ENCODE data around the gene GRIP1. TPM values are rescaled to one million over a fixed set of nuclear protein-coding genes. Genes with fewer than 3 reads are reported as not detected.

The GRIP1 gene
- total RNA-seq, 6 donors from 2014 or later: 0.33 to 5.2 (median 1.7) TPM

- Histone ChIP-seq H3K9me3 (no peaks in the 10 kb centered on the region), H3K4me1 (no peaks in the 10 kb centered on the region), H3K27ac (no peak overlapping the region), H3K4me3 (no peak overlapping the region), H3K36me3 (no peaks in the 10 kb centered on the region), H3K27me3 (no peaks in the 10 kb centered on the region)
- TF ChIP-seq EP300 (IDR thresholded peaks at IDR 0.05): no peak
- ATAC-seq (ENCODE audit: low FRiP score in 2 of 2) (no peak), DNase-seq (no peak)
Measured at GRCh38 chr12:66467932-66468331, 210.9 kb downstream of the GRIP1 start.

DNA sequence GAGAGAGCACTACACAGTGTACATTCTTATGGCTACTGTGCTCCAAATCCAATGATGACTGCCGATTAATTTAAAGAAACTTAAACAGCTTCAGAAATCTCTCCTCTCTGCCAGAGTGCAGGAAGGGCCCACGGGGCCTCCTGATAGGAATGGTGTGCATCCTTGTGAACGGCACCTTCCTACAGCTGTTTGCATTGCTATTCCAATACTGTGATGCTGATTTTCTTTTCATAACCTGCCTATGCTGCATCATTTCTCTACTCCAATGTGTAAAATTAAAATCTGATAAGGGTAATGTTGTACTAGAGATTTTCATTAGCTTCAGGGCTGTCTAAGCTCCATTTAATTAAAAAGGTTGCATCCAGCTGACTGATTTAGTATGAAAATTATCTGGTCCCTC lies 217.5 kb downstream of the GRIP1 start:
- TF ChIP-seq POLR2A (IDR thresholded peaks at IDR 0.05) (no peak), CTCF (IDR thresholded peaks at IDR 0.05) (no peak)
- Histone ChIP-seq H3K9me3 (no peaks in the 10 kb centered on the region), H3K4me1 (no peaks in the 10 kb centered on the region), H3K36me3 (no peaks in the 10 kb centered on the region), H3K27me3 (no peaks in the 10 kb centered on the region), H3K4me3 (no peak overlapping the region), H3K27ac (no peak overlapping the region)
- WGBS, 2 donors: 72 to 87% methylated on average over 3 of the region's 3 CpGs
- no peak for DNase-seq
- no peak for ATAC-seq (ENCODE audit: low FRiP score in 2 of 2)

GRCh38 chr12:66459944-66460482 lies 218.9 kb downstream of the GRIP1 start:
- Histone ChIP-seq H3K4me1 (no peaks in the 10 kb centered on the region), H3K9me3 (no peaks in the 10 kb centered on the region), H3K27me3 (no peaks in the 10 kb centered on the region), H3K27ac (no peak overlapping the region), H3K36me3 (no peaks in the 10 kb centered on the region), H3K4me3 (no peak overlapping the region)
- DNase-seq: no peak
- TF ChIP-seq CTCF (IDR thresholded peaks at IDR 0.05): no peak
- TF ChIP-seq POLR2AphosphoS5 (IDR thresholded peaks at IDR 0.05): no peak
- TF ChIP-seq EP300 (IDR thresholded peaks at IDR 0.05): no peak
- TF ChIP-seq POLR2A (IDR thresholded peaks at IDR 0.05): no peak
- ATAC-seq (ENCODE audit: low FRiP score in 2 of 2): no peak
- 78 to 88% methylated on average over 7 of the region's 7 CpGs for WGBS, 2 donors

- H3K4me3 ChIP-seq: no peak overlapping the region
- H3K9me3 ChIP-seq: no peaks in the 10 kb centered on the region
- 44 to 47% methylated on average over 2 of the region's 2 CpGs for WGBS, 2 donors
- H3K4me1 ChIP-seq: no peaks in the 10 kb centered on the region
- DNase-seq (no peak), ATAC-seq (ENCODE audit: low FRiP score in 2 of 2) (no peak)
- TF ChIP-seq EP300 (IDR thresholded peaks at IDR 0.05) (no peak), POLR2AphosphoS5 (IDR thresholded peaks at IDR 0.05) (no peak), CTCF (IDR thresholded peaks at IDR 0.05) (no peak), POLR2A (IDR thresholded peaks at IDR 0.05) (no peak)
- no peaks in the 10 kb centered on the region for H3K36me3 ChIP-seq
- no peak overlapping the region for H3K27ac ChIP-seq
- no peaks in the 10 kb centered on the region for H3K27me3 ChIP-seq
Measured at GRCh38 chr12:66456612-66457011, 222.3 kb downstream of the GRIP1 start.

DNA sequence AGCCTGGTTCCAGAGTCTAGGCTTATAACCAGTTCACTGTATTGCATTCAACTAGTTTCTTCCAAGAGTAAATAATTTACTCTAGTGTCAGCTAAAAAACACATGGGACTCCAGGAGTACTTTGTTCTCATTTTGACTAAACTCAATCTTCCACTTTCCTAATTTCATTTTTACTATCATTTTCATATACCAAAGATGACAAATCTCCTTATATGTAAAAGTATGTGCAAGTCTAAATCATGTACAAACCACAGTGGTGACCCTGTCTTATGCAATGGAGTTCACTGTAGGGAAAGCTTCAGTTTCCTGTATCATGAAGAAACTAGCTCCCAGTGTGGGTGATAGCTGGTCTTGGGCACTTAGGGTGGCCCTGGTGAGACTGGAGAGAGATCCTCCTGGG lies 225.0 kb downstream of the GRIP1 start:
- TF ChIP-seq POLR2A (IDR thresholded peaks at IDR 0.05): no peak
- TF ChIP-seq EP300 (IDR thresholded peaks at IDR 0.05): no peak
- no peak for TF ChIP-seq CTCF (IDR thresholded peaks at IDR 0.05)
- TF ChIP-seq POLR2AphosphoS5 (IDR thresholded peaks at IDR 0.05): no peak
- H3K4me1 ChIP-seq: no peaks in the 10 kb centered on the region
- H3K27me3 ChIP-seq: no peaks in the 10 kb centered on the region
- no peak for ATAC-seq (ENCODE audit: low FRiP score in 2 of 2)
- no peak for DNase-seq
- H3K27ac ChIP-seq: no peak overlapping the region
- H3K9me3 ChIP-seq: no peaks in the 10 kb centered on the region
- H3K36me3 ChIP-seq: no peaks in the 10 kb centered on the region
- no peak overlapping the region for H3K4me3 ChIP-seq
